ENCODE data around the gene BAIAP2L1. TPM values are rescaled to one million over a fixed set of nuclear protein-coding genes. Genes with fewer than 3 reads are reported as not detected.
A peak's percentile ranks its signal among the peaks of the same experiment; 100 is the strongest.

The BAIAP2L1 gene
- total RNA-seq, 6 experiments from 2014 or later = 9.1 to 29.5 (median 25.2) TPM

- ATAC-seq (peak; percentile 36 to 78 (median 53)), DNase-seq (peak in 1 of 3 donors; percentile 24)
- Histone ChIP-seq H3K27ac (no peak overlapping the region), H3K4me3 (no peak overlapping the region), H3K36me3 (no peaks in the 10 kb centered on the region), H3K9me3 (no peaks in the 10 kb centered on the region), H3K27me3 (no peaks in the 10 kb centered on the region), H3K4me1 (no peaks in the 10 kb centered on the region)
- TF ChIP-seq POLR2A (IDR thresholded peaks at IDR 0.05) (no peak), CTCF (IDR thresholded peaks at IDR 0.05) (no peak)
- intact Hi-C loops (cut with DNase I) = no loop called here
- WGBS (ENCODE audit: insufficient coverage, low coverage, low lambda C conversion rate, missing lambda C conversion rate) = 60% methylated on average over 8 of the region's 9 CpGs
Measured at GRCh38 chr7:98378210-98378819, 22.6 kb downstream of the BAIAP2L1 start.

DNA sequence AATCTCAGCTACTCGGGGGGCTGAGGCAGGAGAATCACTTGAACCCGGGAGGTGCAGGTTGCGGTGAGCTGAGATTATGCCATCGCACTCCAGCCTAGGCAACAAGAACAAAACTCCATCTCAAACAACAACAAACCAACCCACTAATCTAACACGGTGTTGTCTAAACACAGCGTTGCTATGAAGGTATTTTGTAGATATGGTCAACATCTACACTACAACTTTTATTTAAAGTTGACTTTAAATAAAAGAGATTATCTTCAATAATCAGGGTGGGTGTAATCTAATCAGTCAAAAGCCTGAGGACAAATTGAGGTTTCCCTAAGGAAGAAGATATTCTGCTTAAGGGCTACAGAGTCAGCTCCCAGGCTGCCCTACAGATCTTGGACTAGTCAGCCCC lies 24.2 kb downstream of the BAIAP2L1 start:
- intact Hi-C loops (cut with DNase I) = no loop called here
- DNase-seq (no peak), ATAC-seq (no peak)
- Histone ChIP-seq H3K9me3 (no peaks in the 10 kb centered on the region), H3K36me3 (no peaks in the 10 kb centered on the region), H3K27me3 (no peaks in the 10 kb centered on the region), H3K4me1 (no peaks in the 10 kb centered on the region), H3K4me3 (no peak overlapping the region), H3K27ac (no peak overlapping the region)
- 82% methylated on average over 6 of the region's 6 CpGs for WGBS (ENCODE audit: insufficient coverage, low coverage, low lambda C conversion rate, missing lambda C conversion rate)
- TF ChIP-seq CTCF (IDR thresholded peaks at IDR 0.05) (no peak), POLR2A (IDR thresholded peaks at IDR 0.05) (no peak)

DNA sequence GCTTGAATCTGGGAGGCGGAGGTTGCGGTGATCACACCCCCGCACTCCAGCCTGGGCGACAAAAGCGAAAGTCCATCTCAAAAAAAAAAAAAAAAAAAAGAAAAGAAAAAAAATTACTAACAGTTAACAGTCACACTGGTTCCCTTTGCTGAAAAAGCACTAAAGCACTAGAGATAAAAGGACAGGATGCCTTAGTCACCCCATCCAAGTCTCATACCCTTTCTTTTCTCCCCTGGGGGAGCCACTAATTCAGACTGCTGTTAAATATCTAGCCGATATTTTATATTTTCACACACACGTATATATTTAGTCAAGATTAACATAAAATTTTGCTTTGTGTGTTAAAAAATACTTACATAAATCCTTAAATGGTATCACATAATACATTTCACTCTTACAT lies 25.2 kb downstream of the BAIAP2L1 start:
- H3K4me3 ChIP-seq = no peak overlapping the region
- no peaks in the 10 kb centered on the region for H3K36me3 ChIP-seq
- no peak for ATAC-seq
- peaks cover 0 to 4% (median 0%) of the 10 kb centered on the region in 4 donors for H3K4me1 ChIP-seq
- no peak overlapping the region for H3K27ac ChIP-seq
- WGBS (ENCODE audit: insufficient coverage, low coverage, low lambda C conversion rate, missing lambda C conversion rate) = 86% methylated on average over 7 of the region's 7 CpGs
- no peaks in the 10 kb centered on the region for H3K27me3 ChIP-seq
- no peaks in the 10 kb centered on the region for H3K9me3 ChIP-seq
- TF ChIP-seq CTCF (IDR thresholded peaks at IDR 0.05) = no peak
- TF ChIP-seq POLR2A (IDR thresholded peaks at IDR 0.05) = no peak
- DNase-seq = no peak
- intact Hi-C loops (cut with DNase I) = no loop called here

DNA sequence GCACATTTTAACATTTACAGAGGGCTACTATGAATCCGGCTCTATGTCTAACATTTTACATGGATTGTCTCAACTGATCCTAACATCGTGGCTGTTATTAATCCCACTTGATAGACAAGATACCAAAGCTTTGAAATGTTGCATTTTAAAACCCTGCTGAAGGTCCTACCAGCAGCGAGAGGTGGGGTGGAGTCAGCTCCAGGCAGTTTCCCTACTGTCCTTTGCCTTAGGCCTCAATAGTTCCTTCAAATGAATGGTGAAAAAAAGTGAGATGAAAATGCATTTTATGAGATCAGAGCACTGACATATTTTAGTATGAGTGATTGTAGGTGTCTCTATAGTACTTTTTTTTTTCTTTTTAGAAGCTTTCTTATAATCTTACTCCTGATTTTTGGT lies 26.6 kb downstream of the BAIAP2L1 start:
- no peak for TF ChIP-seq CTCF (IDR thresholded peaks at IDR 0.05)
- no peak for TF ChIP-seq POLR2A (IDR thresholded peaks at IDR 0.05)
- Histone ChIP-seq H3K9me3 (no peaks in the 10 kb centered on the region), H3K4me1 (peaks cover 0 to 10% (median 0%) of the 10 kb centered on the region in 4 donors), H3K27ac (no peak overlapping the region), H3K36me3 (no peaks in the 10 kb centered on the region), H3K27me3 (no peaks in the 10 kb centered on the region), H3K4me3 (no peak overlapping the region)
- ATAC-seq = no peak
- DNase-seq = no peak
- intact Hi-C loops (cut with DNase I) = no loop called here
- 93% methylated on average over 3 of the region's 3 CpGs for WGBS (ENCODE audit: insufficient coverage, low coverage, low lambda C conversion rate, missing lambda C conversion rate)

All from right lobe of liver (tissue), 6 donors.